Kasumi-1 (cell line): ENCODE data around the gene AKAP12.
"Not testable (repeated sequence)": the region's sequence is repeated elsewhere in the genome, so short reads cannot be mapped to it uniquely, and the experiment has no call there.

Experiments used
- DNase-seq, 2 experiments: peaks; one replicate each; lab custom pipeline; 2025; lab: John Stamatoyannopoulos, UW

The AKAP12 gene

DNA sequence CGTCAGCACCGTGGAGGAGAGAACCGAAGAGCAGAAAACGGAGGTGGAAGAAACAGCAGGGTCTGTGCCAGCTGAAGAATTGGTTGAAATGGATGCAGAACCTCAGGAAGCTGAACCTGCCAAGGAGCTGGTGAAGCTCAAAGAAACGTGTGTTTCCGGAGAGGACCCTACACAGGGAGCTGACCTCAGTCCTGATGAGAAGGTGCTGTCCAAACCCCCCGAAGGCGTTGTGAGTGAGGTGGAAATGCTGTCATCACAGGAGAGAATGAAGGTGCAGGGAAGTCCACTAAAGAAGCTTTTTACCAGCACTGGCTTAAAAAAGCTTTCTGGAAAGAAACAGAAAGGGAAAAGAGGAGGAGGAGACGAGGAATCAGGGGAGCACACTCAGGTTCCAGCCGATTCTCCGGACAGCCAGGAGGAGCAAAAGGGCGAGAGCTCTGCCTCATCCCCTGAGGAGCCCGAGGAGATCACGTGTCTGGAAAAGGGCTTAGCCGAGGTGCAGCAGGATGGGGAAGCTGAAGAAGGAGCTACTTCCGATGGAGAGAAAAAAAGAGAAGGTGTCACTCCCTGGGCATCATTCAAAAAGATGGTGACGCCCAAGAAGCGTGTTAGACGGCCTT, 110.0 kb downstream of the AKAP12 start:
- DNase-seq: peak in 1 of 2 experiments; percentile 97

- DNase-seq: no peak
These were observed 110.8 kb downstream of the AKAP12 start for GRCh38 chr6:151350442-151351145.

- no peak for DNase-seq
These were observed 111.5 kb downstream of the AKAP12 start for GRCh38 chr6:151351146-151351700.

DNA sequence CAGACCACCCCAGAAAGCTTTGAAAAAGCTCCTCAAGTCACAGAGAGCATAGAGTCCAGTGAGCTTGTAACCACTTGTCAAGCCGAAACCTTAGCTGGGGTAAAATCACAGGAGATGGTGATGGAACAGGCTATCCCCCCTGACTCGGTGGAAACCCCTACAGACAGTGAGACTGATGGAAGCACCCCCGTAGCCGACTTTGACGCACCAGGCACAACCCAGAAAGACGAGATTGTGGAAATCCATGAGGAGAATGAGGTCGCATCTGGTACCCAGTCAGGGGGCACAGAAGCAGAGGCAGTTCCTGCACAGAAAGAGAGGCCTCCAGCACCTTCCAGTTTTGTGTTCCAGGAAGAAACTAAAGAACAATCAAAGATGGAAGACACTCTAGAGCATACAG, 112.0 kb downstream of the AKAP12 start:
- DNase-seq: no peak

- no peak for DNase-seq
These were observed 112.9 kb downstream of the AKAP12 start for GRCh38 chr6:151352410-151353396.

DNA sequence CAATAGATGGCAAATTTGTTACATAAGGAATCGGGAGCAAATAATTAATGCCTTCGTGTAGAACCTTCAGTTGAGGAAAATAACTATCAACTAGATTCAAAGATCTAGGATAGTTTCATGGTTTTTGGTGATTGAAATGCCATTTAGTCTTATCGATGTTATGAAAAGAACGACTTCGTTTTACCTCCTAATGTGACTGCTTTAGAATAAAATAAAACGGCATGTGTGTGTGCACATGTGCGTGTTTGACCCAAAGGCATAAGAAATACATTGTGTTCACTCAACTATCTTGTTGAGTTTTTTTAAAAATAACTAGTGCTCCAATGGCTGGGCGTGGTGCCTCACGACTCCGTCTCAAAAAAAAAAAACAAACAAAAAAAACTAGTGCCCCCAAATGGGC, 114.0 kb downstream of the AKAP12 start:
- DNase-seq: no peak

GRCh38 chr6:151356983-151357382, 117.2 kb downstream of the AKAP12 start:
- not testable (repeated sequence) for DNase-seq

- no peak for DNase-seq
These were observed 118.1 kb downstream of the AKAP12 start for GRCh38 chr6:151357758-151358436.

DNA sequence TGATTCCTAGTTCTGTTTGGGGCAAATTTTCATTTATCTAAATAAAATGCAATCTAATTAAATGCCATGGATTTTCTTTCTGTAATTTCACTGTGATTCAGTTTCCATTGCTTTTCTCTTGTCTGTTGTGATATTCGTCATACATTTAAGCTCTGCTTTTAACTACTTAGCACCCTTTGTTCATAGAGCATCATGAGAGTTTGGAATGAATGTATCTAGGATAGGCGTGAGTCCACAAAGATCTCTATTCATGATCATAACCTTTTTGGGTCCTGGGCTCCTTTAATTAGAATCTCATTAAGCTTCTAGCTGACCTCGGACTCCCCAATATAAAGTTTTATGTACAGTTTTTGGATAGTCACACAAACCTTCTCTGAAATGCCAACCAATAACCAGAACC, 118.7 kb downstream of the AKAP12 start:
- no peak for DNase-seq

DNA sequence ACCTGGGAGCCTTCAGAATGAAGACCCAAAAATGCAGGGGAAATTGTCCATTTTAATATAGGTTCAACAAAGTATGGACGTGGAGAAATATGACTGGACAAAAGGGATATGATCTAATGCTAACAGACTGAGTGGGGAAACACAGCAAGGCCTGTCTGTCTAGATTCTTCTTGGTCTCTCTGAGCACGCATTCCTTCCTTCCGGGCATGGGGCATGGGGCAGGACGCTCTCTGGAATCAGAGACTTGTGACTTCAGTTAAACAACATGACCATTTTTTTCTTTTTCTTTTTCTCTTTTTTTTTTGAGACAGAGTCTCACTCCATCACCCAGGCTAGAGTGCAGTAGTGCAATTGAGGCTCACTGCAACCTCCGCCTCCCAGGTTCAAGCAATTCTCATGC, 119.7 kb downstream of the AKAP12 start:
- DNase-seq: no peak

DNA sequence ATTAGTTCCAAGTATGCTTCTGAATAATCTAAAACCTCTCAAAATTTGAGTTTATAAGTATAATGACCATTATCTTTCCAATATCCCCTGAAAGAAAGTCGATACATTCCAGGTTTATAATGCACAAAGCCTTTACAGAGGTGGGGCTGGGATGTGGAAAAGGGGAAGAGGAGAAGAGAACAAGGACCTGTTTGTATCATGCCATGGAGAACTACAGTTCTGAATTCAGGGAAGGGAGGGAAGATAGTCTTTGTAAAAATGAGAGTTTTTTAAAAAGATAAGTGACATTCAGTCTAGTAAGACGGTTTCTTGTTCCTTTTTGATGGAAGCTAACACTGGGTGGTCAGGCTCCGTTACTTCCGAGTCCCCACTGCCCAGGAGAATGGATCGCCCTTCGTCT, 125.5 kb downstream of the AKAP12 start:
- DNase-seq: no peak

DNA sequence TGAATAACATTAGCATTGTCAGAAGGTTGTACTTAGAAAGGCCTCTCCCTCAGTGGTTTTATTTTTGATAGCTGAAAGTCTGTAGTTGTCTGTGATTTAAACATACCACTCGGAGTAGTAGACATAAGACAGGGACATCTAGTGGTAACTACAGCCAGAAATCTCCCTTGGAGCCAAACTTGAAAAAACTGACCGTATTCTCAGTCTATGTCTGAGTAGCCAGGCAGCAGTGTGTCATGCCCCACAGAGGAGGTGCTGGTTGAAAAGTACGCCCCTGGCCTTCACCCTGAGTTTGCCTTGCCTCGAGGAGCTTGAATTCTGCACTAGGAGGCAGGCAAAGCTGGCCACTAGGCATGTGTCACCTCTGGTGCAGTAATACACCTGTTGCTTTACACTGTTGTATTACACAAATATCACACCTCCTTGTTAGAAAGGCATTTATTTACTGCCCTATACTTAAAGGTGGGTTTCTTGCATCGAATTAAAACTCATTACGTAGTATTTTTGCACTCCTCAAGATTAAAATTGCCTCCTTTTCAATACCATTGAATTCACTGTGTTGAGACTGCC, 130.8 kb downstream of the AKAP12 start:
- no peak for DNase-seq

GRCh38 chr6:151372164-151372563, 132.4 kb downstream of the AKAP12 start:
- DNase-seq: no peak

DNA sequence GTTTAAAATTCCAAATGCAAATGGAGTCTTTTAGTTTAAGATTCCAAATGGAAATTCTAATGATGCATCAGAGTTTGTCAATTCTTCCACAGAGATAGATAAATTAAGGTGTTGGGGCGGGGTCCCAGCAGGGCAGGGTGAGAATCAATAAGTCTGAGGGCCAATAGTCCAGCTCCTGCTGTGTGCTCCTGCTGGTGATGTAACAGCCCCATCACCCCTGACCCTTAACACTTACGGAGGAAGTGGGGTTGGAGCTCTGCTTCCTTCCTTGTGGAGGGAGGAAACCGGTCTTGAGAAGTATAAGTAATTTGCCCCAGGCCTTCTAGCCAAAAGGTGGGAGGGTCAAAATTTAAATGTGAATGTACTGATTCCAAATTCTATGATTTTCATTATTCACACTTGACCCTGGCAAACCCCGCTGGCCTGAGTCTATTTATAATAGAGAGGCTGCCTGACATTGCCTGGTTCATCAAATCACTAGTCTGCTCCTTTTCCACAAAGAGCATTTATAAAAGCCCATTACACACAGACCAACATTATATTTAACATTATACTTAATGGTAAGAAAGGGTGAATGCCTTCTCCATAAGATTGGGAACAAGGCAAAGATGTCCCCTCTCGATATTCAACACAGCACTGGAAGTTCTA, 134.4 kb downstream of the AKAP12 start:
- DNase-seq: no peak

DNA sequence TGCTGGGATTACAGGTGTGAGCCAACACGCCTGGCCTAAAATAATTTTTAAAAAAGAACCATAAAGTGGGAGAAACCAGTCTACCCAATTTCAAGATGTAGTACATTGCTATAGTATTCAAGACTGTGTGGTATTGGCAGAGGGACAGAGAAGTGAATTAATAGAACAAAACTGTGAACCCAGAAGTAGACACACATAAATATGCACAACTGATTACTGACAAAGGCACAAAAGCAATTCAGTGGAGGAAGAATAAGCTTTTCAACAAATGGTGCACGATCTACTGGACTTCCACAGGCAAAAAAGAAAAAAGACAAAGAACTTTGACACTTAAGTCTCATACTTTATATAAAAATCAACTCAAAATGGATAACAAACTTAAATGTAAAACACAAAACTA, 136.1 kb downstream of the AKAP12 start:
- DNase-seq: no peak

DNA sequence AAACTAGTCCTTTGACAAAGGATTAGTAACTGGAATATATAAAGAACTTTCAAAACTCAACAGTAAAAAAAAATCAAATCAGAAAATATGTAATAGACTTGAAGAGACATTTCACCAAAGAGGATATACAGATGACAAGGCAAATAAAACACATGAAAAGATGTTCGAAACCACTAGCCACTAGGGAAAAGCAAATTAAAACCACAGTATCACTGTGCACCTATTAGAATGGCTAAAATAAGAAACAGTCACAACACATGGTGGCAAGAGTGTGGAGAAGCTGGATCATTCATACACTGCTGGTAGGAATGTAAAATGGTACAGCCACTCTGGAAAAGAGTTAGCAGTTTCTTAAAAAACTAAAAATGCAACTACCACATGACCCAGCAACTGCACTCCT, 136.7 kb downstream of the AKAP12 start:
- DNase-seq: no peak

GRCh38 chr6:151377095-151377494, 137.3 kb downstream of the AKAP12 start:
- no peak for DNase-seq

- no peak for DNase-seq
These were observed 140.4 kb downstream of the AKAP12 start for GRCh38 chr6:151379933-151380847.

DNA sequence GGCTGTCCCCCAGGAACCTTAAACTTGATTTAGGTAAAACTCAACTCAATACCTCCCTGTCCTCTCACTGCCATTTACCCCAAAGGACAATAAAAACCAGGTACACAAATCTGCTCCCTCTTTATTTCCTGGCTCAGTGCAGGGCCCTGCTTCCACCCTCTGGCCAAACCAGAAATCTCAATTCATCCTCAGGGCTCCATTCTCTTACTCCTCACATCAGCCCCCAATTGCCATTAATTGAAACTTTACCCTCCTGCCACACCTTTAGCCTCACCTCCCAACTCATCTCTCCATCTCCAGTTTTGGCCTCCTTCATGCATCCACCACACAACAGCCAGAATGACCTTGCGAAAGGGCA, 141.1 kb downstream of the AKAP12 start:
- no peak for DNase-seq

GRCh38 chr6:151381722-151382121, 142.0 kb downstream of the AKAP12 start:
- no peak for DNase-seq
